ENCODE results near the gene R3HDM2.

Gene R3HDM2

GRCh38 chr12:57266681-57267080 is 164.2 kb downstream of the R3HDM2 start:
- no peak for DNase-seq (ENCODE audit: low read depth in 2 of 2)

- no peak for DNase-seq (ENCODE audit: low read depth in 2 of 2)
These were observed 167.7 kb downstream of the R3HDM2 start for GRCh38 chr12:57263096-57263495.

- no peak for DNase-seq (ENCODE audit: low read depth in 2 of 2)
These were observed 168.6 kb downstream of the R3HDM2 start for GRCh38 chr12:57262126-57262822.

GRCh38 chr12:57261428-57261865 is 169.4 kb downstream of the R3HDM2 start:
- DNase-seq (ENCODE audit: low read depth in 2 of 2) = no peak

GRCh38 chr12:57260366-57260765 is 170.5 kb downstream of the R3HDM2 start:
- DNase-seq (ENCODE audit: low read depth in 2 of 2) = no peak

GRCh38 chr12:57258977-57259970 is 171.6 kb downstream of the R3HDM2 start:
- no peak for DNase-seq (ENCODE audit: low read depth in 2 of 2)

GRCh38 chr12:57255916-57256315 is 174.9 kb downstream of the R3HDM2 start:
- DNase-seq (ENCODE audit: low read depth in 2 of 2) = no peak

- DNase-seq (ENCODE audit: low read depth in 2 of 2) = no peak
These were observed 176.2 kb downstream of the R3HDM2 start for GRCh38 chr12:57254506-57255280.

- no peak for DNase-seq (ENCODE audit: low read depth in 2 of 2)
These were observed 179.9 kb downstream of the R3HDM2 start, which contains the start of gene STAC3 for GRCh38 chr12:57250956-57251355. TSS of gene STAC3 (minus strand) at chr12:57251187. CDS start at chr12:57249636, 1,551 bp downstream.

GRCh38 chr12:57250541-57250940 is 180.3 kb downstream of the R3HDM2 start:
- no peak for DNase-seq (ENCODE audit: low read depth in 2 of 2)

GRCh38 chr12:57248934-57249742 is 181.7 kb downstream of the R3HDM2 start:
- DNase-seq (ENCODE audit: low read depth in 2 of 2) = no peak

GRCh38 chr12:57247041-57247440 is 183.8 kb downstream of the R3HDM2 start:
- no peak for DNase-seq (ENCODE audit: low read depth in 2 of 2)

- DNase-seq (ENCODE audit: low read depth in 2 of 2) = no peak
These were observed 186.5 kb downstream of the R3HDM2 start for GRCh38 chr12:57244312-57244696.

- DNase-seq (ENCODE audit: low read depth in 2 of 2) = peak; percentile 41 to 54
These were observed 187.1 kb downstream of the R3HDM2 start for GRCh38 chr12:57243521-57244311.

GRCh38 chr12:57242691-57243454 is 188.0 kb downstream of the R3HDM2 start:
- peak; percentile 27 to 41 for DNase-seq (ENCODE audit: low read depth in 2 of 2)

GRCh38 chr12:57242329-57242690 is 188.5 kb downstream of the R3HDM2 start:
- DNase-seq (ENCODE audit: low read depth in 2 of 2) = no peak

GRCh38 chr12:57241402-57242310 is 189.2 kb downstream of the R3HDM2 start:
- DNase-seq (ENCODE audit: low read depth in 2 of 2) = no peak

- DNase-seq (ENCODE audit: low read depth in 2 of 2) = no peak
These were observed 189.9 kb downstream of the R3HDM2 start for GRCh38 chr12:57240926-57241401.

Data from stimulated activated CD8-positive, alpha-beta memory T cell treated with anti-CD3 and anti-CD28 coated beads, Interleukin-15, amount 100 ng/mL, for 4 hours (primary cell).